ENCODE measurements around the gene REEP6.

DNA sequence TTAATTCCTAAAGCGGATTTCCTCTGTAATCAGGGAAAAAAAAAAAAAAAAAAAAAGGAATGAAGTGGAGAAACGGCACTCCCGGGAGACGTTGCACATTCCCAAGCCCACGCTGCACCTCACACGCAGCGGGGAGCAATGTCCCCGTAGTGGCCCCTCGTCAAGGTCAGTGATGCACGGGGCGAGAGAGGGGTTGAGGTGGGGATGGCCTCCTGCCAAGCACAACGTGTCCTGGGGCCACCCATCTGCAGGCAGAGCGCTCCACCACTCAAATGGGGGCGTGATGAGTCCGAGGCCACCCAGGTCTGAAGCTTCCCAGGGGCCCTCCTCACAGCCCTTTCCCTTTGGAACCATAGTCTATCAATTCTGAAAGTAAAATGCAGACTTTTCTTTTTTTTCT lies 48.0 kb downstream of the REEP6 start:
- TF ChIP-seq, protein P1, sequence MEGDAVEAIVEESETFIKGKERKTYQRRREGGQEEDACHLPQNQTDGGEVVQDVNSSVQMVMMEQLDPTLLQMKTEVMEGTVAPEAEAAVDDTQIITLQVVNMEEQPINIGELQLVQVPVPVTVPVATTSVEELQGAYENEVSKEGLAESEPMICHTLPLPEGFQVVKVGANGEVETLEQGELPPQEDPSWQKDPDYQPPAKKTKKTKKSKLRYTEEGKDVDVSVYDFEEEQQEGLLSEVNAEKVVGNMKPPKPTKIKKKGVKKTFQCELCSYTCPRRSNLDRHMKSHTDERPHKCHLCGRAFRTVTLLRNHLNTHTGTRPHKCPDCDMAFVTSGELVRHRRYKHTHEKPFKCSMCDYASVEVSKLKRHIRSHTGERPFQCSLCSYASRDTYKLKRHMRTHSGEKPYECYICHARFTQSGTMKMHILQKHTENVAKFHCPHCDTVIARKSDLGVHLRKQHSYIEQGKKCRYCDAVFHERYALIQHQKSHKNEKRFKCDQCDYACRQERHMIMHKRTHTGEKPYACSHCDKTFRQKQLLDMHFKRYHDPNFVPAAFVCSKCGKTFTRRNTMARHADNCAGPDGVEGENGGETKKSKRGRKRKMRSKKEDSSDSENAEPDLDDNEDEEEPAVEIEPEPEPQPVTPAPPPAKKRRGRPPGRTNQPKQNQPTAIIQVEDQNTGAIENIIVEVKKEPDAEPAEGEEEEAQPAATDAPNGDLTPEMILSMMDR (IDR thresholded peaks at IDR 0.05) = no peak
- no peak for TF ChIP-seq EP300 (IDR thresholded peaks at IDR 0.05)
